Renal cortex interstitium (tissue), 11 donors: ENCODE results near the gene NDP. TPM values are rescaled to one million over a fixed set of nuclear protein-coding genes. Genes with fewer than 3 reads are reported as not detected.

Source experiments
- DNase-seq, 11 donors: peaks; one replicate each; pipeline ENCODE4 v3.0.0-alpha.2; 2013; ENCODE audit warnings: low read depth in 9 of 11, low spot score in 4 of 11; ENCODE audit errors: extremely low read depth in 1 of 11
- polyA plus RNA-seq, 3 donors: library from polyadenylated mRNA; unstranded; fragments of 120-200 nt; gene quantifications; one replicate each; pipeline ENCODE4 v1.2.1, GENCODE V29; 2013; ENCODE audit not compliant: insufficient read length in 3 of 3

The NDP gene
- polyA plus RNA-seq, 3 donors, result 1.5 to 2.8 (median 2.5) TPM

- no peak for DNase-seq
These were observed 63.2 kb downstream of the NDP start for GRCh38 chrX:43910012-43910411.

- DNase-seq, result no peak
These were observed 64.0 kb downstream of the NDP start for GRCh38 chrX:43909141-43909540.

GRCh38 chrX:43899878-43900815 lies 73.0 kb downstream of the NDP start:
- no peak for DNase-seq

Other genes starting within 250 kb of the NDP start
- 10 to 100 TPM; 47.6 to 60.5 (median 57.7) TPM for gene MAOB, start 90.9 kb downstream of the NDP start, polyA plus RNA-seq